WTC11 (cell line): Measurements from ENCODE around the gene EFNA5. TPM values are rescaled to one million over a fixed set of nuclear protein-coding genes. Genes with fewer than 3 reads are reported as not detected.
"Not testable (repeated sequence)": the region's sequence is repeated elsewhere in the genome, so short reads cannot be mapped to it uniquely, and the experiment has no call there.

Experiments
- ATAC-seq: fragments of 200-7000 bp; cut with Tn5 transposase; 2 replicates; pipeline ENCODE4 v1.10.0; 2021; ENCODE audit warnings: mild to moderate bottlenecking, moderate library complexity
- CTCF ChIA-PET: fragments of 300-600 bp; sonication (Branson Sonifier 250); formaldehyde crosslinking; loops from one replicate; lab custom pipeline; 2021; ENCODE audit warnings: antibody characterized with exemption; lab: Charles Lee
- POLR2A ChIA-PET: fragments of 350-600 bp; sonication (Branson Sonifier 250); formaldehyde crosslinking; loops from one replicate; lab custom pipeline; 2021; ENCODE audit warnings: antibody characterized with exemption; lab: Charles Lee
- DNase-seq: peaks from one replicate; pipeline ENCODE4 v3.0.0; 2021; ENCODE audit warnings: low spot score
- H3K27ac Mint-ChIP-seq: 2 replicates; pipeline ENCODE4 v1.8.0; 2021; ENCODE audit warnings: mixed read lengths
- H3K27me3 Mint-ChIP-seq: 2 replicates; pipeline ENCODE4 v1.8.0; 2021; ENCODE audit warnings: low read depth, mild to moderate bottlenecking, moderate library complexity, mixed read lengths
- H3K36me3 Mint-ChIP-seq: 2 replicates; pipeline ENCODE4 v1.8.0; 2021; ENCODE audit warnings: mixed read lengths
- H3K4me1 Mint-ChIP-seq: 2 replicates; pipeline ENCODE4 v1.8.0; 2022; ENCODE audit warnings: mixed read lengths
- H3K4me3 Mint-ChIP-seq: 2 replicates; pipeline ENCODE4 v1.8.0; 2021; ENCODE audit warnings: mild to moderate bottlenecking, moderate library complexity, mixed read lengths
- H3K9me3 Mint-ChIP-seq: 2 replicates; pipeline ENCODE4 v1.8.0; 2021; ENCODE audit warnings: mixed read lengths
- ATF3 ChIP-seq: sonication (generic); formaldehyde crosslinking; conservative IDR thresholded peaks from 2 replicates; pipeline ENCODE4 v1.8.1; 2022; ENCODE audit warnings: mild to moderate bottlenecking, missing genetic modification reagents
- E2F1 ChIP-seq: sonication (generic); formaldehyde crosslinking; IDR thresholded peaks from 2 replicates; pipeline ENCODE4 v1.8.0; 2022; ENCODE audit warnings: mild to moderate bottlenecking, missing genetic modification reagents
- FOXJ3 ChIP-seq: sonication (generic); formaldehyde crosslinking; IDR thresholded peaks from 2 replicates; pipeline ENCODE4 v1.9.0; 2021; ENCODE audit warnings: missing genetic modification reagents, mild to moderate bottlenecking, borderline replicate concordance
- HMGXB4 ChIP-seq: sonication (generic); formaldehyde crosslinking; IDR thresholded peaks from 2 replicates; pipeline ENCODE4 v1.8.1; 2023; ENCODE audit warnings: mild to moderate bottlenecking, moderate library complexity, missing genetic modification reagents
- IRF2 ChIP-seq: sonication (generic); formaldehyde crosslinking; IDR thresholded peaks from 2 replicates; pipeline ENCODE4 v1.8.0; 2022; ENCODE audit warnings: low read depth, missing genetic modification reagents, borderline replicate concordance
- OVOL2 ChIP-seq: fragments of 250-450 bp; sonication (Bioruptor Pico); IDR thresholded peaks from 2 replicates; pipeline ENCODE4 v1.9.0; 2021; ENCODE audit warnings: mild to moderate bottlenecking, borderline replicate concordance
- RORB ChIP-seq: fragments of 250-450 bp; sonication (Bioruptor Pico); IDR thresholded peaks from 2 replicates; pipeline ENCODE4 v1.9.0; 2021; ENCODE audit warnings: mild to moderate bottlenecking
- TP53 ChIP-seq: sonication (generic); formaldehyde crosslinking; IDR thresholded peaks from 2 replicates; pipeline ENCODE4 v1.8.1; 2023; ENCODE audit warnings: mild to moderate bottlenecking, missing genetic modification reagents
- ZNF138 ChIP-seq: sonication (generic); formaldehyde crosslinking; conservative IDR thresholded peaks from 2 replicates; pipeline ENCODE4 v1.8.1; 2022; ENCODE audit warnings: mild to moderate bottlenecking, moderate library complexity, missing genetic modification reagents
- ZNF396 ChIP-seq: fragments of 250-450 bp; sonication (Bioruptor Pico); IDR thresholded peaks from 2 replicates; pipeline ENCODE4 v1.8.0; 2021; ENCODE audit warnings: mild to moderate bottlenecking, moderate library complexity, borderline replicate concordance
- ZSCAN18 ChIP-seq: fragments of 250-450 bp; sonication (Bioruptor Pico); IDR thresholded peaks from 2 replicates; pipeline ENCODE4 v2.1.2; 2022; ENCODE audit warnings: mild to moderate bottlenecking, moderate library complexity
- total RNA-seq: library from RNA; stranded (reverse); gene quantifications from 3 replicates; pipeline ENCODE4 v1.2.3, GENCODE V29; 2021
- TF ChIP-seq, protein P1 (sequence below): sonication (generic); formaldehyde crosslinking; IDR thresholded peaks from 2 replicates; pipeline ENCODE4 v1.8.1; 2023; ENCODE audit warnings: mild to moderate bottlenecking, missing genetic modification reagents, moderate library complexity
- TF ChIP-seq, protein P2 (sequence below): fragments of 250-450 bp; sonication (Bioruptor Pico); IDR thresholded peaks from 2 replicates; pipeline ENCODE4 v1.9.0; 2021; ENCODE audit warnings: moderate library complexity, mild to moderate bottlenecking, inconsistent platforms, borderline replicate concordance
- TF ChIP-seq, protein P3 (sequence below): sonication (generic); formaldehyde crosslinking; IDR thresholded peaks from 2 replicates; pipeline ENCODE4 v1.8.1; 2023; ENCODE audit warnings: mild to moderate bottlenecking, missing genetic modification reagents
- TF ChIP-seq, protein P4 (sequence below): fragments of 200-600 bp; IDR thresholded peaks from 2 replicates; pipeline ENCODE4 v1.8.0; 2022; ENCODE audit warnings: antibody characterized with exemption

Gene EFNA5
- total RNA-seq, 1 experiment from 2014 or later: 17.4 TPM

DNA sequence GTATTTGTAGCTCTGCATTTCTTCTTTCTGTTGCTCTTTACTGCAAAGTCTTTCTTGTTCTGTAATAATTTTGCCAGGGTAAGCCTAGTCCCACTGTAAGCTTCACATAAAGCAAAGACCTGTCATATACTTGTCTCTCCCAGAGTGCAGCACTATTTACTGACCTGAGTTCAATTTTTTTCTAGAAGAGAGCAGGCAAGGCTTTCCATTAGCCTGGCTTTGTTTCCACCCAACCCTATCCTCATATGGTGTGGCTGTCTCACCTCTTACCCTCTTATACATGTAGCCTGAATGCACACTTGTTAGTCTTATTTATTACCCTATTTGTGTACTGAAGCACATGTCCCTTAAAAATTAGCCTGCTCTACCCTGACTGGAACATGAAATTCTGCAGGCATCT lies 170.4 kb downstream of the EFNA5 start (continued):
- TF ChIP-seq IRF2 (CRISPR knock-in tag) (no peak), RORB (CRISPR knock-in tag) (no peak), TP53 (no peak)
- TF ChIP-seq, protein P1, sequence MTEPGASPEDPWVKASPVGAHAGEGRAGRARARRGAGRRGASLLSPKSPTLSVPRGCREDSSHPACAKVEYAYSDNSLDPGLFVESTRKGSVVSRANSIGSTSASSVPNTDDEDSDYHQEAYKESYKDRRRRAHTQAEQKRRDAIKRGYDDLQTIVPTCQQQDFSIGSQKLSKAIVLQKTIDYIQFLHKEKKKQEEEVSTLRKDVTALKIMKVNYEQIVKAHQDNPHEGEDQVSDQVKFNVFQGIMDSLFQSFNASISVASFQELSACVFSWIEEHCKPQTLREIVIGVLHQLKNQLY (CRISPR knock-in tag): no peak

GRCh38 chr5:107499776-107500175 lies 171.0 kb downstream of the EFNA5 start:
- POLR2A ChIA-PET: interaction anchor here (0.6 kb wide), 1 partner anchor 107 kb away, joined by 3 read pairs; no protein-coding TSS in a partner anchor
- peaks cover 7% of the 10 kb centered on the region for H3K9me3 Mint-ChIP-seq

GRCh38 chr5:107499237-107499636 lies 171.5 kb downstream of the EFNA5 start:
- DNase-seq: no peak
- Mint-ChIP-seq H3K9me3 (peaks cover 7% of the 10 kb centered on the region), H3K36me3 (peaks cover 7% of the 10 kb centered on the region), H3K27me3 (no peaks in the 10 kb centered on the region), H3K4me1 (peaks cover 56% of the 10 kb centered on the region), H3K4me3 (no peak overlapping the region), H3K27ac (peak overlapping the region; percentile 42; the same call in 1 of the 2 replicates)
- ChIA-PET POLR2A (no interaction called here), CTCF (interaction anchor here (1.6 kb wide), 1 partner anchor 13 kb away, joined by 3 read pairs; no protein-coding TSS in a partner anchor)
- TF ChIP-seq E2F1: no peak
- no peak for TF ChIP-seq OVOL2 (CRISPR knock-in tag)
- no peak for TF ChIP-seq ATF3
- no peak for TF ChIP-seq FOXJ3 (CRISPR knock-in tag)
- TF ChIP-seq, protein P2, sequence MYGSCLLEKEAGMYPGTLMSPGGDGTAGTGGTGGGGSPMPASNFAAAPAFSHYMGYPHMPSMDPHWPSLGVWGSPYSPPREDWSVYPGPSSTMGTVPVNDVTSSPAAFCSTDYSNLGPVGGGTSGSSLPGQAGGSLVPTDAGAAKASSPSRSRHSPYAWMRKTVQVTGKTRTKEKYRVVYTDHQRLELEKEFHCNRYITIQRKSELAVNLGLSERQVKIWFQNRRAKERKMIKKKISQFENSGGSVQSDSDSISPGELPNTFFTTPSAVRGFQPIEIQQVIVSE (CRISPR knock-in tag): no peak
- ATAC-seq: peak; percentile 31

More at GRCh38 chr5:107499776-107500175, 171.0 kb downstream of the EFNA5 start:
- H3K4me1 Mint-ChIP-seq: peaks cover 56% of the 10 kb centered on the region
- ATAC-seq: peak; percentile 27
- no peak for TF ChIP-seq HMGXB4 (CRISPR knock-in tag)
- TF ChIP-seq, all 79 proteins: peak for 0
- H3K36me3 Mint-ChIP-seq: peaks cover 4% of the 10 kb centered on the region
- no peak for DNase-seq
- H3K27ac Mint-ChIP-seq: peak overlapping the region; percentile 42; the same call in 1 of the 2 replicates
- H3K4me3 Mint-ChIP-seq: no peak overlapping the region
- no peaks in the 10 kb centered on the region for H3K27me3 Mint-ChIP-seq
- CTCF ChIA-PET: interaction anchor here (1.0 to 1.6 kb wide), 2 partner anchors 13 to 72 kb away, joined by 3 to 4 read pairs; no protein-coding TSS in a partner anchor

- CTCF ChIA-PET: no interaction called here
- Mint-ChIP-seq H3K4me1 (peaks cover 34% of the 10 kb centered on the region), H3K27ac (no peak overlapping the region), H3K9me3 (peaks cover 7% of the 10 kb centered on the region), H3K36me3 (peaks cover 7% of the 10 kb centered on the region), H3K27me3 (no peaks in the 10 kb centered on the region), H3K4me3 (no peak overlapping the region)
- TF ChIP-seq ZSCAN18: no peak
- TF ChIP-seq, protein P3, sequence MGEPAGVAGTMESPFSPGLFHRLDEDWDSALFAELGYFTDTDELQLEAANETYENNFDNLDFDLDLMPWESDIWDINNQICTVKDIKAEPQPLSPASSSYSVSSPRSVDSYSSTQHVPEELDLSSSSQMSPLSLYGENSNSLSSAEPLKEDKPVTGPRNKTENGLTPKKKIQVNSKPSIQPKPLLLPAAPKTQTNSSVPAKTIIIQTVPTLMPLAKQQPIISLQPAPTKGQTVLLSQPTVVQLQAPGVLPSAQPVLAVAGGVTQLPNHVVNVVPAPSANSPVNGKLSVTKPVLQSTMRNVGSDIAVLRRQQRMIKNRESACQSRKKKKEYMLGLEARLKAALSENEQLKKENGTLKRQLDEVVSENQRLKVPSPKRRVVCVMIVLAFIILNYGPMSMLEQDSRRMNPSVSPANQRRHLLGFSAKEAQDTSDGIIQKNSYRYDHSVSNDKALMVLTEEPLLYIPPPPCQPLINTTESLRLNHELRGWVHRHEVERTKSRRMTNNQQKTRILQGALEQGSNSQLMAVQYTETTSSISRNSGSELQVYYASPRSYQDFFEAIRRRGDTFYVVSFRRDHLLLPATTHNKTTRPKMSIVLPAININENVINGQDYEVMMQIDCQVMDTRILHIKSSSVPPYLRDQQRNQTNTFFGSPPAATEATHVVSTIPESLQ (CRISPR knock-in tag): no peak
- TF ChIP-seq ZNF396: no peak
- no peak for TF ChIP-seq ZNF138 (CRISPR knock-in tag)
- TF ChIP-seq OVOL2 (CRISPR knock-in tag): no peak
- TF ChIP-seq, protein P2 (CRISPR knock-in tag): no peak
- TF ChIP-seq, protein P4, sequence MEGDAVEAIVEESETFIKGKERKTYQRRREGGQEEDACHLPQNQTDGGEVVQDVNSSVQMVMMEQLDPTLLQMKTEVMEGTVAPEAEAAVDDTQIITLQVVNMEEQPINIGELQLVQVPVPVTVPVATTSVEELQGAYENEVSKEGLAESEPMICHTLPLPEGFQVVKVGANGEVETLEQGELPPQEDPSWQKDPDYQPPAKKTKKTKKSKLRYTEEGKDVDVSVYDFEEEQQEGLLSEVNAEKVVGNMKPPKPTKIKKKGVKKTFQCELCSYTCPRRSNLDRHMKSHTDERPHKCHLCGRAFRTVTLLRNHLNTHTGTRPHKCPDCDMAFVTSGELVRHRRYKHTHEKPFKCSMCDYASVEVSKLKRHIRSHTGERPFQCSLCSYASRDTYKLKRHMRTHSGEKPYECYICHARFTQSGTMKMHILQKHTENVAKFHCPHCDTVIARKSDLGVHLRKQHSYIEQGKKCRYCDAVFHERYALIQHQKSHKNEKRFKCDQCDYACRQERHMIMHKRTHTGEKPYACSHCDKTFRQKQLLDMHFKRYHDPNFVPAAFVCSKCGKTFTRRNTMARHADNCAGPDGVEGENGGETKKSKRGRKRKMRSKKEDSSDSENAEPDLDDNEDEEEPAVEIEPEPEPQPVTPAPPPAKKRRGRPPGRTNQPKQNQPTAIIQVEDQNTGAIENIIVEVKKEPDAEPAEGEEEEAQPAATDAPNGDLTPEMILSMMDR: no peak
- ATAC-seq (no peak), DNase-seq (no peak)
- POLR2A ChIA-PET: no interaction called here
These were observed 174.3 kb downstream of the EFNA5 start for GRCh38 chr5:107496466-107496865.

- DNase-seq, H3K36me3 Mint-ChIP-seq, H3K4me3 Mint-ChIP-seq, H3K9me3 Mint-ChIP-seq, H3K27ac Mint-ChIP-seq, ATAC-seq, POLR2A ChIA-PET, H3K27me3 Mint-ChIP-seq: not testable (repeated sequence)
- H3K4me1 Mint-ChIP-seq: peaks cover 20% of the 10 kb centered on the region
- CTCF ChIA-PET: interaction anchor here (1.6 kb wide), 1 partner anchor 78 kb away, joined by 7 read pairs; no protein-coding TSS in a partner anchor
These were observed 176.6 kb downstream of the EFNA5 start for GRCh38 chr5:107494129-107494528.
